ENCODE measurements around the gene NOP53. TPM values are rescaled to one million over a fixed set of nuclear protein-coding genes. Genes with fewer than 3 reads are reported as not detected.

The NOP53 gene
- total and polyA plus RNA-seq, 8 donors: 130 to 557 (median 454) TPM

DNA sequence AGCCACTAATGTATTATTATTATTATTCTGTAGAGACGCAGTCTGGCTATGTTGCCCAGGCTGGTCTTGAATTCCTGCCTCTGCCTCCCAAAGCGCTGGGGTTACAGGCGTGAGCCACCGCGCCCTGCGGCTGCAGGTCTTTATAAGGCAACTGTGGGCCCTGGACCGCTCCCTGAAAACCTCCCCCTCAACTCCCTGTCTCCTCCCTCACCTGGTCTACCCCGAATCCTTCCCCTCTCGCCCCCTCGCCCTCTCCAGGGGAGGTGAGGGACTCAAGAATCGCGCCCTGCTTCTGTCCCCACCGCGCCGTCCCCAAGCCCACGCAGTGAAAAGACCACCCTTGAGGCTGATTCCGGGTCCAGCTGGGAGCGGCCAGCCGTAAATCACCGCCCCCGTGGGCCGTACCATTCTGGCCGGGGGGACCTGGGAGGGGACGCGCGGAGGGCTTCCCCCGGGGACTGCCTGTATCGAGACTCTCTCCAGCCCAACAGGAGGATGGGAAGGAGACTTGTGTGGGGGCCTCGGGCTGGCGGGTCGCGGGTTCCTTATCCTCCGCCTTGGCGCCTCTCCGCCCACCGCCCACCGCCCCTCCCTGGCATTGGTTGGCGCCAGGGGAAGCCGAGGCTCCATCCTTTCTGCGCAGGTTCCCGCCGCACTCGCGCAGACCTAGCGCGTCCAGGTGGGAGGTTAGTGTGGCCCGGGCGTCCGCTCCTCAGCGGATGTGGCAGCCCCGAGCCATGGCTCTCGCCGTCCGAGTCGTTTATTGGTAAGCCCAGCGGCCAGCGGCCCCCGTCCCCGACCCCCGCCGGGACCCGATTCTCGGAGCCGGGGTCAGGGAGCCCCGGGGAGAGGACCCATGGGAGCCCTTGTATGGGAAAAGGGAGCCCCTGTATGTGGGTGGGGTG, 33.0 kb downstream of the NOP53 start, which contains the start of gene SELENOW:
SELENOW (plus strand) TSS at position 655 of the 905 bp plus-strand sequence; CDS start at position 738, 83 bp downstream.
- Histone ChIP-seq H3K9me3 (no peaks in the 10 kb centered on the region), H3K4me3 (peak within 1 kb of the TSS; percentile 74 to 92), H3K27ac (peak within 1 kb of the TSS; percentile 94 to 98), H3K36me3 (peaks cover 0 to 26% of the 10 kb centered on the region in 2 donors), H3K4me1 (peaks cover 29 to 31% of the 10 kb centered on the region in 2 donors), H3K27me3 (no peaks in the 10 kb centered on the region)
- ATAC-seq (peak; percentile 90), DNase-seq (peak; percentile 76 to 92 (median 82))
- TF ChIP-seq, protein P1, sequence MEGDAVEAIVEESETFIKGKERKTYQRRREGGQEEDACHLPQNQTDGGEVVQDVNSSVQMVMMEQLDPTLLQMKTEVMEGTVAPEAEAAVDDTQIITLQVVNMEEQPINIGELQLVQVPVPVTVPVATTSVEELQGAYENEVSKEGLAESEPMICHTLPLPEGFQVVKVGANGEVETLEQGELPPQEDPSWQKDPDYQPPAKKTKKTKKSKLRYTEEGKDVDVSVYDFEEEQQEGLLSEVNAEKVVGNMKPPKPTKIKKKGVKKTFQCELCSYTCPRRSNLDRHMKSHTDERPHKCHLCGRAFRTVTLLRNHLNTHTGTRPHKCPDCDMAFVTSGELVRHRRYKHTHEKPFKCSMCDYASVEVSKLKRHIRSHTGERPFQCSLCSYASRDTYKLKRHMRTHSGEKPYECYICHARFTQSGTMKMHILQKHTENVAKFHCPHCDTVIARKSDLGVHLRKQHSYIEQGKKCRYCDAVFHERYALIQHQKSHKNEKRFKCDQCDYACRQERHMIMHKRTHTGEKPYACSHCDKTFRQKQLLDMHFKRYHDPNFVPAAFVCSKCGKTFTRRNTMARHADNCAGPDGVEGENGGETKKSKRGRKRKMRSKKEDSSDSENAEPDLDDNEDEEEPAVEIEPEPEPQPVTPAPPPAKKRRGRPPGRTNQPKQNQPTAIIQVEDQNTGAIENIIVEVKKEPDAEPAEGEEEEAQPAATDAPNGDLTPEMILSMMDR (IDR thresholded peaks at IDR 0.05): no peak
- intact Hi-C loops (cut with DNase I): no loop called here

GRCh38 chr19:47778954-47779351, 33.6 kb downstream of the NOP53 start:
- intact Hi-C loops (cut with DNase I): no loop called here
- H3K4me3 ChIP-seq: peak overlapping the region; percentile 74 to 92
- ATAC-seq (peak; percentile 59), DNase-seq (peak in 3 of 4 donors; percentile 26 to 52 (median 37))
- peak overlapping the region; percentile 94 to 98 for H3K27ac ChIP-seq
- TF ChIP-seq, protein P1 (IDR thresholded peaks at IDR 0.05): no peak
- peaks cover 0 to 32% of the 10 kb centered on the region in 2 donors for H3K36me3 ChIP-seq
- no peaks in the 10 kb centered on the region for H3K9me3 ChIP-seq
- H3K4me1 ChIP-seq: peaks cover 29 to 31% of the 10 kb centered on the region in 2 donors
- no peaks in the 10 kb centered on the region for H3K27me3 ChIP-seq

GRCh38 chr19:47779524-47780214, 34.3 kb downstream of the NOP53 start:
- H3K4me1 ChIP-seq: peaks cover 29 to 31% of the 10 kb centered on the region in 2 donors
- intact Hi-C loops (cut with DNase I): loop anchor here in 1 of 2 donors (10.0 kb wide), 1 partner anchor 65 kb away; the partner anchor contains the start of gene EHD2
- H3K9me3 ChIP-seq: no peaks in the 10 kb centered on the region
- no peaks in the 10 kb centered on the region for H3K27me3 ChIP-seq
- TF ChIP-seq, protein P1 (IDR thresholded peaks at IDR 0.05): no peak
- H3K36me3 ChIP-seq: peaks cover 0 to 39% of the 10 kb centered on the region in 2 donors
- peak overlapping the region; percentile 94 to 98 for H3K27ac ChIP-seq
- peak in 1 of 4 donors; percentile 60 for DNase-seq
- ATAC-seq: peak; percentile 25
- H3K4me3 ChIP-seq: peak overlapping the region; percentile 74 to 92

DNA sequence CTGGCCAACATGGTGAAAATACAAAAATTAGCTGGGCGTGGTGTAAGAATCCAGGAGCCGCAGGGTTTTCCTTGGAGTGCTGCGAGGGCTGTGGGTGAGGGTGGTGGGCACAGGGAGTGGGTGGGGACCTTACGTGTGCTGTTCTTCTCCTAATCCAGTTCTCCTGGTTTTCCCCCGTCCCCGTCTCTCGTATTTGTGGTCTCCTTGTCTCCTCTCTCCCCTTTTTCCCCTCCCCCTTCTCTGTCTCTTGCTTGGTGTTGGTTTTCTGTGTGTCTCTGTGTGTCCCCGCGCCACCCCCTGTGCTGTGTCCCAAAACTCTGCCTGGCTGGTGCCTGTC, 34.8 kb downstream of the NOP53 start:
- Histone ChIP-seq H3K27me3 (no peaks in the 10 kb centered on the region), H3K4me3 (peak overlapping the region; percentile 74 to 92), H3K9me3 (no peaks in the 10 kb centered on the region), H3K36me3 (peaks cover 0 to 44% of the 10 kb centered on the region in 2 donors), H3K27ac (peak overlapping the region; percentile 94 to 98), H3K4me1 (peaks cover 29 to 31% of the 10 kb centered on the region in 2 donors)
- TF ChIP-seq, protein P1 (IDR thresholded peaks at IDR 0.05): no peak
- ATAC-seq (no peak), DNase-seq (no peak)
- intact Hi-C loops (cut with DNase I): loop anchor here in 1 of 2 donors (10.0 kb wide), 1 partner anchor 65 kb away; the partner anchor contains the start of gene EHD2

Measured in left lung (tissue), 10 donors.